WERI-Rb-1 (cell line): ENCODE results near the gene MALT1.
"Not testable (repeated sequence)": the region's sequence is repeated elsewhere in the genome, so short reads cannot be mapped to it uniquely, and the experiment has no call there.

Experiments
- DNase-seq: peaks from one replicate; pipeline ENCODE4 v3.0.0-alpha.2; 2020
- H3K27ac ChIP-seq: fragments of 250-450 bp; sonication (Bioruptor Pico); 2 replicates; pipeline ENCODE4 v1.5.1; 2020; ENCODE audit warnings: mild to moderate bottlenecking, moderate library complexity
- H3K27me3 ChIP-seq: fragments of 250-450 bp; sonication (Bioruptor Pico); 2 replicates; pipeline ENCODE4 v1.5.1; 2021; ENCODE audit warnings: mild to moderate bottlenecking, low read depth, moderate library complexity; ENCODE audit not compliant: insufficient read depth, severe bottlenecking
- H3K36me3 ChIP-seq: fragments of 250-450 bp; sonication (Bioruptor Pico); 2 replicates; pipeline ENCODE4 v1.5.1; 2020; ENCODE audit warnings: mild to moderate bottlenecking, moderate library complexity
- H3K4me3 ChIP-seq: 2 replicates; pipeline ENCODE4 v1.5.1; 2011; ENCODE audit warnings: low read depth, mild to moderate bottlenecking, control low read depth, low read length
- H3K9me3 ChIP-seq: fragments of 250-450 bp; sonication (Bioruptor Pico); 2 replicates; pipeline ENCODE4 v1.5.1; 2021; ENCODE audit warnings: mild to moderate bottlenecking, moderate library complexity; ENCODE audit not compliant: severe bottlenecking
- TF ChIP-seq, protein P1 (sequence below): IDR thresholded peaks from 2 replicates; pipeline ENCODE4 v1.5.1; 2011; ENCODE audit warnings: low read depth, mild to moderate bottlenecking, control low read depth, inconsistent platforms, low read length

Gene MALT1

GRCh38 chr18:58646334-58646862 is 24.9 kb upstream of the MALT1 start:
- H3K36me3 ChIP-seq: no peaks in the 10 kb centered on the region
- no peak overlapping the region for H3K4me3 ChIP-seq
- TF ChIP-seq, protein P1, sequence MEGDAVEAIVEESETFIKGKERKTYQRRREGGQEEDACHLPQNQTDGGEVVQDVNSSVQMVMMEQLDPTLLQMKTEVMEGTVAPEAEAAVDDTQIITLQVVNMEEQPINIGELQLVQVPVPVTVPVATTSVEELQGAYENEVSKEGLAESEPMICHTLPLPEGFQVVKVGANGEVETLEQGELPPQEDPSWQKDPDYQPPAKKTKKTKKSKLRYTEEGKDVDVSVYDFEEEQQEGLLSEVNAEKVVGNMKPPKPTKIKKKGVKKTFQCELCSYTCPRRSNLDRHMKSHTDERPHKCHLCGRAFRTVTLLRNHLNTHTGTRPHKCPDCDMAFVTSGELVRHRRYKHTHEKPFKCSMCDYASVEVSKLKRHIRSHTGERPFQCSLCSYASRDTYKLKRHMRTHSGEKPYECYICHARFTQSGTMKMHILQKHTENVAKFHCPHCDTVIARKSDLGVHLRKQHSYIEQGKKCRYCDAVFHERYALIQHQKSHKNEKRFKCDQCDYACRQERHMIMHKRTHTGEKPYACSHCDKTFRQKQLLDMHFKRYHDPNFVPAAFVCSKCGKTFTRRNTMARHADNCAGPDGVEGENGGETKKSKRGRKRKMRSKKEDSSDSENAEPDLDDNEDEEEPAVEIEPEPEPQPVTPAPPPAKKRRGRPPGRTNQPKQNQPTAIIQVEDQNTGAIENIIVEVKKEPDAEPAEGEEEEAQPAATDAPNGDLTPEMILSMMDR: no peak
- no peaks in the 10 kb centered on the region for H3K27me3 ChIP-seq
- no peaks in the 10 kb centered on the region for H3K9me3 ChIP-seq
- no peak overlapping the region for H3K27ac ChIP-seq
- no peak for DNase-seq

DNA sequence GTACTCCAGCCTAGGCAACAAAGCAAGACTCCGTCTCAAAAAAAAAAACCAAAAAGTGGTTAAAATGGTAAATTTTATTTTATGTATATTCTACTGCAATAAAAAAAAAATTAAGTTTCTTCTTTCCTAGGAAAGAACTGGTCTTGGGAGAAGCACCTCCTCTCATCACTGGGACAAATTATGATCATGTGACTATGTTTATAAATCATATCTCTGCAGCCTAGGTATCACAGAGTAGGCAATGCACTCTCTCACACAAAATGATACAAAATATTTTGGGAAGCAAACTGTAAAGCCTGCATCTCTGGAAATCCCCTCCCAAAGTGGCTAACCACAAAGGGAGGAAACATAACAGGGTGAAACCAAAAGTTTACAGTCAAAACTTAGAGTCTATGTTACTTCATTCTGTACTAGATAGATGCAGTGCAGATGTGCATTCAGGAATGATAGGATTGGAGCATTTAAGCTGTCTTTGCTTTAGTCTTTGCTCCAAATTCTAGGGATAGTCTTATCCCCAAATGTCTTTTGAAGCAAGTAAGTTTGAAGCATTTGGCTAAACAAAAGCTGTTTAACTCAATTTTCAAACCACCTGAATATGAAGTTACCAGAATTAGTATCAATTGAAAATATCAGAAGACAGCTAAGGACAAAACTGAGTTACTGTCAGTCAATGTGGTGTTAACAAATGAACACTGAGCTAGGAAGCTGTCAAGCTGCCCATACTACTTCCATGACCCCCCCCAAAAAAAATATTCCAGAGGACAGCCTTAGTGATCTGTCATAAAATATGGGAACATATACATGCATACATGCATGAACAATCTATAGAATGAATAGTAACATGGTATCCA is 21.1 kb upstream of the MALT1 start:
- TF ChIP-seq, protein P1: no peak
- Histone ChIP-seq H3K36me3 (no peaks in the 10 kb centered on the region), H3K27ac (no peak overlapping the region), H3K4me3 (no peak overlapping the region), H3K9me3 (no peaks in the 10 kb centered on the region), H3K27me3 (no peaks in the 10 kb centered on the region)
- no peak for DNase-seq

DNA sequence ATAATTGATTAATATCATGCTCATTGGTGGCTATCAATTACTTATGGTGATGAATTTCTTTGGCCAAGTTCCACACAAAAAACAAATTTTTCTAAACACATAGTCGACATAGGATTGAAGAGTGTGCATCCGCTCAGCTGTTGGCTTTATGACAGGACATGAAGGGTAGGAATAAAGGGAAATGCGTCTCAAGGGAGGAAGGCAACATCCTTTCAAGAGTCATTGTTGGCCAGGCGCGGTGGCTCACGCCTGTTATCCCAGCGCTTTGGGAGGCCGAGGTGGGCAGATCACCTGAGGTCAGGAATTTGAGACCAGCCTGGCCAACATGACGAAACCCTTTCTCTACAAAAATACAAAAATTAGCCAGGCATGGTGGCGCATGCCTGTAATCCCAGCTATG is 20.4 kb upstream of the MALT1 start:
- DNase-seq, H3K27ac ChIP-seq, H3K36me3 ChIP-seq, H3K4me3 ChIP-seq, H3K27me3 ChIP-seq, H3K9me3 ChIP-seq: not testable (repeated sequence)

DNA sequence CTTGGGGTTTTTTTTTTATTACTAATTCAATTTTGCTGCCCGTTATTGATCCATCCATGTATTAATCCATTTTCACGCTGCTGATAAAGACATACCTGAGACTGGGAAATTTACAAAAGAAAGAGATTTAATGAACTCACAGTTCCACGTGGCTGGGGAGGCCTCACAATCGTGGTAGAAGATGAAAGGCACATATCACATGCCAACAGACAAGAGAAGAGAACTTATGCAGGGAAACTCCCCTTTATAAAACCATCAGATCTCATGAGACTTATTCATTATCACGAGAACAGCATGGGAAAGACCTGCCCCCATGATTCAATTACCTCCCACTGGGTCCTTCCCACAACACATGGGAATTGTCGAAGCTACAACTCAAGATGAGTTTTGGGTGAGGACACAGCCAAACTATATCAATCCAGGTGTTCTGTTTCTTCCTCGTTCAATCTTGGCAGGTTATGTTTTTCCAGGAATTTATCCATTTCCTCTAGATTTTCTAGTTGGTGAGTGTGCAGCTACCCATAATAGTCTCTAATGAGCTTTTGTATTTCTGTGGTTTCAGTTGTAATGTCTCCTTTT is 18.0 kb upstream of the MALT1 start:
- H3K27me3 ChIP-seq, DNase-seq, H3K4me3 ChIP-seq, H3K36me3 ChIP-seq, H3K27ac ChIP-seq, H3K9me3 ChIP-seq: not testable (repeated sequence)

GRCh38 chr18:58653814-58654509 is 17.3 kb upstream of the MALT1 start:
- no peak overlapping the region for H3K27ac ChIP-seq
- TF ChIP-seq, protein P1: no peak
- no peak for DNase-seq
- no peaks in the 10 kb centered on the region for H3K36me3 ChIP-seq
- H3K9me3 ChIP-seq: peaks cover 6% of the 10 kb centered on the region
- H3K27me3 ChIP-seq: no peaks in the 10 kb centered on the region
- no peak overlapping the region for H3K4me3 ChIP-seq

GRCh38 chr18:58654896-58655614 is 16.2 kb upstream of the MALT1 start:
- DNase-seq: no peak
- H3K27me3 ChIP-seq: no peaks in the 10 kb centered on the region
- peaks cover 6% of the 10 kb centered on the region for H3K9me3 ChIP-seq
- H3K36me3 ChIP-seq: no peaks in the 10 kb centered on the region
- no peak overlapping the region for H3K4me3 ChIP-seq
- TF ChIP-seq, protein P1: no peak
- H3K27ac ChIP-seq: no peak overlapping the region
